ENCODE measurements around the gene VMP1.
A peak's percentile ranks its signal among the peaks of the same experiment; 100 is the strongest.
"Not testable (repeated sequence)": the region's sequence is repeated elsewhere in the genome, so short reads cannot be mapped to it uniquely, and the experiment has no call there.

The VMP1 gene

GRCh38 chr17:59783221-59784047 lies 76.0 kb downstream of the VMP1 start:
- peak; percentile 46 for DNase-seq

- no peak for DNase-seq
Measured at GRCh38 chr17:59785091-59785799, 77.8 kb downstream of the VMP1 start.

GRCh38 chr17:59786213-59786535 lies 78.7 kb downstream of the VMP1 start:
- no peak for DNase-seq

- DNase-seq, result peak; percentile 98
Measured at GRCh38 chr17:59786536-59787319, 79.3 kb downstream of the VMP1 start.

GRCh38 chr17:59789849-59790248 lies 82.4 kb downstream of the VMP1 start:
- DNase-seq, result not testable (repeated sequence)

GRCh38 chr17:59790418-59790817 lies 83.0 kb downstream of the VMP1 start:
- DNase-seq, result not testable (repeated sequence)

- DNase-seq, result peak; percentile 37
Measured at GRCh38 chr17:59790910-59791309, 83.5 kb downstream of the VMP1 start.

GRCh38 chr17:59791603-59792457 lies 84.4 kb downstream of the VMP1 start:
- DNase-seq, result no peak

GRCh38 chr17:59792458-59792823 lies 85.0 kb downstream of the VMP1 start:
- DNase-seq, result not testable (repeated sequence)

- DNase-seq, result no peak
Measured at GRCh38 chr17:59793205-59793604, 85.8 kb downstream of the VMP1 start.

GRCh38 chr17:59796138-59796537 lies 88.7 kb downstream of the VMP1 start:
- no peak for DNase-seq

- DNase-seq, result no peak
Measured at GRCh38 chr17:59796785-59797205, 89.3 kb downstream of the VMP1 start.

GRCh38 chr17:59798111-59798510 lies 90.7 kb downstream of the VMP1 start:
- no peak for DNase-seq

- DNase-seq, result no peak
Measured at GRCh38 chr17:59800530-59800942, 93.1 kb downstream of the VMP1 start.

- no peak for DNase-seq
Measured at GRCh38 chr17:59802160-59802559, 94.7 kb downstream of the VMP1 start.

- no peak for DNase-seq
Measured at GRCh38 chr17:59804901-59805465, 97.5 kb downstream of the VMP1 start.

GRCh38 chr17:59806322-59806721 lies 98.9 kb downstream of the VMP1 start:
- not testable (repeated sequence) for DNase-seq

GRCh38 chr17:59807892-59808509 lies 100.5 kb downstream of the VMP1 start:
- no peak for DNase-seq

GRCh38 chr17:59810894-59811153 lies 103.4 kb downstream of the VMP1 start:
- no peak for DNase-seq

- DNase-seq, result no peak
Measured at GRCh38 chr17:59811209-59811608, 103.8 kb downstream of the VMP1 start.

GRCh38 chr17:59812139-59812538 lies 104.7 kb downstream of the VMP1 start:
- DNase-seq, result peak; percentile 65

GRCh38 chr17:59814276-59814675 lies 106.8 kb downstream of the VMP1 start:
- DNase-seq, result no peak

Measured in hematopoietic multipotent progenitor cell treated with erythropoietin and hydrocortisone succinate and interleukin-3 and kit ligand, for 4 days (in vitro differentiated cells).